Mucosa of rectum (tissue), 2 donors: ENCODE results near the gene MUC7.

Experiments used
- H3K27ac ChIP-seq, 2 donors: one replicate each; pipeline ENCODE4 v1.7.0; 2013; ENCODE audit warnings: inconsistent platforms in 2 of 2, low read depth in 2 of 2, low read length in 2 of 2
- H3K27me3 ChIP-seq, 2 donors: one replicate each; pipeline ENCODE4 v1.7.0; 2013; ENCODE audit warnings: low read length in 2 of 2; ENCODE audit not compliant: control insufficient read depth in 2 of 2, insufficient read depth in 2 of 2
- H3K36me3 ChIP-seq, 2 donors: one replicate each; pipeline ENCODE4 v1.7.0; 2013; ENCODE audit warnings: low read length in 2 of 2; ENCODE audit not compliant: control insufficient read depth in 2 of 2, insufficient read depth in 2 of 2
- H3K4me1 ChIP-seq, 2 donors: one replicate each; pipeline ENCODE4 v1.7.0; 2013; ENCODE audit warnings: low read length in 2 of 2, mild to moderate bottlenecking in 1 of 2; ENCODE audit not compliant: control insufficient read depth in 2 of 2, insufficient read depth in 2 of 2
- H3K4me3 ChIP-seq, 2 donors: one replicate each; pipeline ENCODE4 v1.7.0; 2013; ENCODE audit warnings: low read length in 2 of 2
- H3K9ac ChIP-seq, 2 donors: one replicate each; pipeline ENCODE4 v1.7.0; 2013; ENCODE audit warnings: low read length in 2 of 2, low read depth in 1 of 2, mild to moderate bottlenecking in 1 of 2
- H3K9me3 ChIP-seq, 2 donors: one replicate each; pipeline ENCODE4 v1.7.0; 2013; ENCODE audit warnings: low read length in 2 of 2; ENCODE audit not compliant: control insufficient read depth in 2 of 2
- donor health status: healthy.
- donor health status: Normal muscosa, but diverticular disease.

The MUC7 gene

GRCh38 chr4:70471897-70472296 is at the start of gene MUC7:
TSS of gene MUC7 (plus strand) at chr4:70472197. CDS start at chr4:70474022, 1,825 bp downstream.
- no peaks in the 10 kb centered on the region for H3K4me1 ChIP-seq
- H3K4me3 ChIP-seq = no peak within 1 kb of the TSS
- no peaks in the 10 kb centered on the region for H3K27me3 ChIP-seq
- H3K27ac ChIP-seq = no peak within 1 kb of the TSS
- H3K9ac ChIP-seq = no peak within 1 kb of the TSS
- H3K9me3 ChIP-seq = no peaks in the 10 kb centered on the region
- H3K36me3 ChIP-seq = no peaks in the 10 kb centered on the region

GRCh38 chr4:70425306-70425705 is 46.7 kb upstream of the MUC7 start:
- Histone ChIP-seq H3K4me1 (no peaks in the 10 kb centered on the region), H3K36me3 (no peaks in the 10 kb centered on the region), H3K4me3 (no peak overlapping the region), H3K27ac (no peak overlapping the region), H3K27me3 (no peaks in the 10 kb centered on the region), H3K9ac (no peak overlapping the region), H3K9me3 (no peaks in the 10 kb centered on the region)

GRCh38 chr4:70426789-70427188 is 45.2 kb upstream of the MUC7 start:
- H3K36me3 ChIP-seq = no peaks in the 10 kb centered on the region
- H3K27ac ChIP-seq = no peak overlapping the region
- no peaks in the 10 kb centered on the region for H3K27me3 ChIP-seq
- no peak overlapping the region for H3K4me3 ChIP-seq
- no peaks in the 10 kb centered on the region for H3K9me3 ChIP-seq
- no peaks in the 10 kb centered on the region for H3K4me1 ChIP-seq
- no peak overlapping the region for H3K9ac ChIP-seq

GRCh38 chr4:70437197-70437596 is 34.8 kb upstream of the MUC7 start:
- Histone ChIP-seq H3K4me1 (no peaks in the 10 kb centered on the region), H3K27ac (no peak overlapping the region), H3K4me3 (no peak overlapping the region), H3K27me3 (no peaks in the 10 kb centered on the region), H3K36me3 (no peaks in the 10 kb centered on the region), H3K9me3 (no peaks in the 10 kb centered on the region), H3K9ac (no peak overlapping the region)

- H3K9ac ChIP-seq = no peak overlapping the region
- H3K27me3 ChIP-seq = no peaks in the 10 kb centered on the region
- no peaks in the 10 kb centered on the region for H3K4me1 ChIP-seq
- no peak overlapping the region for H3K4me3 ChIP-seq
- no peaks in the 10 kb centered on the region for H3K36me3 ChIP-seq
- H3K9me3 ChIP-seq = no peaks in the 10 kb centered on the region
- no peak overlapping the region for H3K27ac ChIP-seq
Measured at GRCh38 chr4:70442474-70442873, 29.5 kb upstream of the MUC7 start.

- H3K9ac ChIP-seq = no peak overlapping the region
- H3K27me3 ChIP-seq = no peaks in the 10 kb centered on the region
- no peak overlapping the region for H3K27ac ChIP-seq
- H3K36me3 ChIP-seq = no peaks in the 10 kb centered on the region
- no peaks in the 10 kb centered on the region for H3K9me3 ChIP-seq
- no peaks in the 10 kb centered on the region for H3K4me1 ChIP-seq
- no peak overlapping the region for H3K4me3 ChIP-seq
Measured at GRCh38 chr4:70443329-70443728, 28.7 kb upstream of the MUC7 start.

GRCh38 chr4:70449220-70449619 is 22.8 kb upstream of the MUC7 start:
- Histone ChIP-seq H3K9ac (no peak overlapping the region), H3K4me1 (no peaks in the 10 kb centered on the region), H3K36me3 (no peaks in the 10 kb centered on the region), H3K4me3 (no peak overlapping the region), H3K9me3 (no peaks in the 10 kb centered on the region), H3K27me3 (no peaks in the 10 kb centered on the region), H3K27ac (no peak overlapping the region)

- Histone ChIP-seq H3K9me3 (no peaks in the 10 kb centered on the region), H3K9ac (no peak overlapping the region), H3K4me3 (no peak overlapping the region), H3K4me1 (no peaks in the 10 kb centered on the region), H3K27me3 (no peaks in the 10 kb centered on the region), H3K36me3 (no peaks in the 10 kb centered on the region), H3K27ac (no peak overlapping the region)
Measured at GRCh38 chr4:70452946-70453345, 19.1 kb upstream of the MUC7 start.

GRCh38 chr4:70463335-70463734 is 8.7 kb upstream of the MUC7 start:
- Histone ChIP-seq H3K4me1 (no peaks in the 10 kb centered on the region), H3K4me3 (no peak overlapping the region), H3K9ac (no peak overlapping the region), H3K27me3 (no peaks in the 10 kb centered on the region), H3K27ac (no peak overlapping the region), H3K36me3 (no peaks in the 10 kb centered on the region), H3K9me3 (no peaks in the 10 kb centered on the region)

GRCh38 chr4:70473679-70474078 is 1.7 kb downstream of the MUC7 start:
- no peak overlapping the region for H3K27ac ChIP-seq
- no peak overlapping the region for H3K4me3 ChIP-seq
- H3K4me1 ChIP-seq = no peaks in the 10 kb centered on the region
- H3K9ac ChIP-seq = no peak overlapping the region
- no peaks in the 10 kb centered on the region for H3K36me3 ChIP-seq
- no peaks in the 10 kb centered on the region for H3K27me3 ChIP-seq
- H3K9me3 ChIP-seq = no peaks in the 10 kb centered on the region

GRCh38 chr4:70488748-70489147 is 16.8 kb downstream of the MUC7 start:
- no peaks in the 10 kb centered on the region for H3K36me3 ChIP-seq
- H3K27me3 ChIP-seq = no peaks in the 10 kb centered on the region
- no peaks in the 10 kb centered on the region for H3K9me3 ChIP-seq
- no peak overlapping the region for H3K27ac ChIP-seq
- no peak overlapping the region for H3K9ac ChIP-seq
- H3K4me1 ChIP-seq = no peaks in the 10 kb centered on the region
- H3K4me3 ChIP-seq = no peak overlapping the region
